NB4 (cell line): ENCODE data around the gene CYP4F2.
"Not testable (repeated sequence)": the region's sequence is repeated elsewhere in the genome, so short reads cannot be mapped to it uniquely, and the experiment has no call there.

Experiments
- DNase-seq: peaks from one replicate; pipeline ENCODE4 v3.0.0; 2010; ENCODE audit warnings: low read depth
- H3K4me3 ChIP-seq: one replicate; pipeline ENCODE4 v1.5.1; 2011; ENCODE audit warnings: mild to moderate bottlenecking, low read depth, low read length, moderate library complexity
- MYC ChIP-seq: IDR thresholded peaks from 2 replicates; pipeline ENCODE4 v1.6.1; 2011; ENCODE audit warnings: low read depth, low read length
- POLR2A ChIP-seq: IDR thresholded peaks from 2 replicates; pipeline ENCODE4 v1.6.1; 2011; ENCODE audit warnings: mild to moderate bottlenecking; ENCODE audit not compliant: insufficient read length; ENCODE audit errors: extremely low read depth
- TF ChIP-seq, protein P1 (sequence below): IDR thresholded peaks from 2 replicates; pipeline ENCODE4 v1.6.1; 2011; ENCODE audit warnings: low read depth, low read length
- TF ChIP-seq, protein P2 (sequence below): IDR thresholded peaks from one replicate; pipeline ENCODE4 v1.5.1; 2012; ENCODE audit warnings: low read depth, low read length

The CYP4F2 gene

DNA sequence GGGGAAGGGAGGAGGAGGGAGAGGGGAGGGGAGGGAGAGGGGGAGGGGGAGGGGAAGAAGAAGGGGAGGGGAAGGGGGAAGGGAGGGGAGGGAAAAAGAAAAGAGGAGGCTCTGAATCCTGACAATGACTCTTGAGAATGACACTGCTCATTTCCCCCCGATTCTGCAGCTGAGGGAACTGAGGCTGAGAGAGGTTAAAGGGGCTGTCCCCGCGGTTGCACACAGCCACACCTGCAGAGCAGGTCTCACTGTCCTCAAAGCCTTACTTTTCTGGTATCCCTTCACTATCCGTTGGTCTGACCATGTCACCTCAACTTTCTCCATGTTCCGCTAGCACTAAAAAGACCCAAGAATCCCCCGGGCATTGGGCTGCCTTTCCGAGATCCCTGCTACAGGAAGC is 35.4 kb downstream of the CYP4F2 start:
- no peak overlapping the region for H3K4me3 ChIP-seq
- no peak for DNase-seq
- TF ChIP-seq, protein P1, sequence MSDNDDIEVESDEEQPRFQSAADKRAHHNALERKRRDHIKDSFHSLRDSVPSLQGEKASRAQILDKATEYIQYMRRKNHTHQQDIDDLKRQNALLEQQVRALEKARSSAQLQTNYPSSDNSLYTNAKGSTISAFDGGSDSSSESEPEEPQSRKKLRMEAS = no peak
- TF ChIP-seq, protein P2, sequence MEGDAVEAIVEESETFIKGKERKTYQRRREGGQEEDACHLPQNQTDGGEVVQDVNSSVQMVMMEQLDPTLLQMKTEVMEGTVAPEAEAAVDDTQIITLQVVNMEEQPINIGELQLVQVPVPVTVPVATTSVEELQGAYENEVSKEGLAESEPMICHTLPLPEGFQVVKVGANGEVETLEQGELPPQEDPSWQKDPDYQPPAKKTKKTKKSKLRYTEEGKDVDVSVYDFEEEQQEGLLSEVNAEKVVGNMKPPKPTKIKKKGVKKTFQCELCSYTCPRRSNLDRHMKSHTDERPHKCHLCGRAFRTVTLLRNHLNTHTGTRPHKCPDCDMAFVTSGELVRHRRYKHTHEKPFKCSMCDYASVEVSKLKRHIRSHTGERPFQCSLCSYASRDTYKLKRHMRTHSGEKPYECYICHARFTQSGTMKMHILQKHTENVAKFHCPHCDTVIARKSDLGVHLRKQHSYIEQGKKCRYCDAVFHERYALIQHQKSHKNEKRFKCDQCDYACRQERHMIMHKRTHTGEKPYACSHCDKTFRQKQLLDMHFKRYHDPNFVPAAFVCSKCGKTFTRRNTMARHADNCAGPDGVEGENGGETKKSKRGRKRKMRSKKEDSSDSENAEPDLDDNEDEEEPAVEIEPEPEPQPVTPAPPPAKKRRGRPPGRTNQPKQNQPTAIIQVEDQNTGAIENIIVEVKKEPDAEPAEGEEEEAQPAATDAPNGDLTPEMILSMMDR = no peak
- TF ChIP-seq MYC = no peak
- TF ChIP-seq POLR2A = no peak

DNA sequence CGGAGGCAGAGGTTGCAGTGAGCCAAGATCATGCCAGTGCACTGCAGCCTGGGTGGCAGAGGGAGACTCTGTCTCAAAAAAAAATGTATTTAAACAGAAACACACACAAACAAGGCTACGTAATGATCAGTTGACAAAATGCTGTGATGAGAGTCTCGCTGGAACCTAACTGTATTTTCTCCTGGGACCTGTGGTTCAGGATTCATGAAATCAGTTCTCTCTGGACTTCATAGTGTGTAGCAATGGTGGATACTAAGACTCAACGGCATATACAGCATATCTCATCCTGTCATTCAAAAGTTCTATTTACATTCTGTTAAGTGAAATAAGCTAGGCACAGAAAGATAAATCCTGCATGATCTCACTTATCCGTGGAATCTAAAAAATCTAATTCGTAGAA is 37.4 kb downstream of the CYP4F2 start:
- no peak for TF ChIP-seq MYC
- TF ChIP-seq, protein P1 = no peak
- TF ChIP-seq POLR2A = no peak
- TF ChIP-seq, protein P2 = no peak
- no peak overlapping the region for H3K4me3 ChIP-seq
- no peak for DNase-seq

DNA sequence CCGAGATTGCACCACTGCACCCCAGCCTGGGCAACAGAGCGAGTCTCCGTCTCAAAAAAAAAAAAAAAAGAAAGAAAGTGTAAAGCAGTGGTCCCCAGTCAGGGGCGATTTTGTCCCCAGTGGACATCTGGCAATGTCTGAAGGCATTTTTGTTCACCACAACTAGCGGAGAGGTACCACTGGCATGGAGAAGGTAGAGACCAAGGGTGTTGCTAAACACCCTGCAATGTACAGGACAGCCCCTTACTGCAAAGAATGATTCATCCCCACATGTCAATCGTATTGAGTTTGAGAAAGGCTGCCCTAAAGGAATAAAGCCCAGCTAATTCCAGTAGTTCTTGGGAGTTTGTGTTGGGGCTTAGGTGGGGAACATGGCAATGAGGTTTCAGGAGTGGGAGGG is 38.7 kb downstream of the CYP4F2 start:
- DNase-seq = peak; percentile 68
- TF ChIP-seq, protein P2 = no peak
- no peak for TF ChIP-seq MYC
- TF ChIP-seq, protein P1 = no peak
- no peak for TF ChIP-seq POLR2A
- no peak overlapping the region for H3K4me3 ChIP-seq

DNA sequence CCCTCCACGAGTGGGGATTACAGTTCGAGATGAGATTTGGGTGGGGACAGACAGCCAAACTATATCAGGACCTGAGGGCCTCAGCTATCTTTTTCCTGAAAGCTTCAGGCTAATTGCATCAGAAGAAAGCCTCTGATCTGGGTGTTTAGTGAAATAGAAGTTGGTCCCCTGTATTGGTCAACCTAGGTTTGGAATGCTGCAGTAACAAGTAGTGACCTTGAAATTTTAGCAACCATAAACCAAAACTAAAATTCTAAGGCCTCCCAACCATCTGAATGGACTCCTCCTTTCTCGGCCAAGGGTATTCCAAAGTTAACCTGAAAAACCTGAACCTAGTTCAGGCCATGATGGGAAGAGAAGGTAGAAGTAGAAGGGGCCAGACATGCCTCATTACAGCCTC is 47.5 kb downstream of the CYP4F2 start:
- TF ChIP-seq POLR2A (no peak), MYC (no peak)
- TF ChIP-seq, protein P1 = no peak
- TF ChIP-seq, protein P2 = no peak
- no peak for DNase-seq
- no peak overlapping the region for H3K4me3 ChIP-seq

DNA sequence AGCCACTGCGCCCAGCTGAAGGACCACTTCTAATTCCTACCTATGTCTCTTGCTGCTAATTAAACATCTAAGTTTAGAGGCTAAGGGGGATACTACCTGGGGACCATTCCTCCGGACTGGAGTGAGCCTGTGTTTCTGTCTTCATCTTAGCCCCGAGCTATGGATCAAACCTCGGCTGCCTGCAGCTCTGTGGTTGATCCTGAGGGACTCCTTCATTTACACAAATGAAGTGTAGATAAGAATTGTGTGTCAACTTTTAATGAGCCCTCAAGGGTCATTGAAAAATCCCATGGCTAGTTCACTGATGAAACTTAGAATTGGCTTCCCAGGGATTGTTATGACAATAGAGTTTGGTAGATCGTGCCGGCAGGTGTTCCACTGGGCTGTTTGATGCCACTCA is 51.0 kb downstream of the CYP4F2 start:
- no peak for TF ChIP-seq POLR2A
- no peak for TF ChIP-seq MYC
- no peak overlapping the region for H3K4me3 ChIP-seq
- no peak for DNase-seq

DNA sequence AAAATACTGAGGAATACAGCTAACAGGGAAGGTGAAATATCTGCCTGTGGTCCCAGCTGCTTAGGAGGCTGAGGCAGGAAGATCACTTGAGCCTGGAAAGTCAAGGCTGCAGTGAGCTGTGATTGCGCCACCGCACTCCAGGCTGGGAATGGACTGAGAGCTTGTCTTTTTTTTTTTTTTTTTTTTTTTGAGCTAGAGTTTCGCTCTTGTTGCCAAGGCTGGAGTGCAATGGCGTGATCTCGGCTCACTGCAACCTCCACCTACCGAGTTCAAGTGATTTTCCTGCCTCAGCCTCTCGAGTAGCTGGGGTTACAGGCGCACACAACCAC is 54.0 kb downstream of the CYP4F2 start:
- DNase-seq = peak; percentile 39
- H3K4me3 ChIP-seq = not testable (repeated sequence)

DNA sequence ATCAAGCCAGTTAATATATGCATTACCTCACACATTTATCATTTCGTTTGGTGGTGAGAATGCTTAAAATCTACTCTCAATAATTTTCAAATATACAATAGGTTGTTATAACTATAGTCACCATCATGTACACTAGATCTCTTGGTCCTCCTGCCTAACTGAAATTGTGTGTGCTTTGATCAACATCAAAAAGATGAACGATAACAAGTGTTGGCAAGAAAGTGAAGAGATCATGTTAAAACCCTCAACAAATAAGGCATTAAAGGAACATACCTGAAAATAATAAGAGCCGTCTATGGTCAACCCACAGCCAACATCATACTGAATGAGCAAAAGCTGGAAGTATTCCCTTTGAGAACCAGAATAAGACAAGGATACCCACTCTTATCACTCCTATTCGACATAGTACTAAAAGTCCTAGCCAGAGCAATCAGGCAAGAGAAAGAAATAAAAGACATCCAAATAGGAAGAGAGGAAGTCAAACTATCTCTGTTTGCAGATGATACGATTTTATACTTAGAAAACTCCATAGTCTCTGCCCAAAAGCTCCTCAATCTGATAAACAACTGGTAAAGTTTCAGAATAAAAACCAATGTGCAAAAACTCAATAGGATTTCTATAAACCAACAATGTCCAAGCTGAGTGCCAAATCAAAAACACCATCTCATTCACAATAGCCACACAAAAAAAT is 54.5 kb downstream of the CYP4F2 start:
- TF ChIP-seq MYC (no peak), POLR2A (no peak)
- TF ChIP-seq, protein P1 = no peak
- TF ChIP-seq, protein P2 = no peak
- DNase-seq = no peak

More for the DNA sequence above, 54.5 kb downstream of the CYP4F2 start:
- no peak overlapping the region for H3K4me3 ChIP-seq
